HG03432 (cell line): ENCODE data around the gene NOTCH1.

Experiments
- ATAC-seq: cut with Tn5 transposase; IDR thresholded peaks from one replicate; pipeline ENCODE4 v1.9.1; 2021; ENCODE audit warnings: mild to moderate bottlenecking, moderate library complexity; ENCODE audit not compliant: unreplicated experiment

NOTCH1 gene

GRCh38 chr9:136519263-136520052, 26.4 kb downstream of the NOTCH1 start:
- no peak for ATAC-seq

- no peak for ATAC-seq
Measured at GRCh38 chr9:136518623-136519022, 27.2 kb downstream of the NOTCH1 start.

- no peak for ATAC-seq
Measured at GRCh38 chr9:136517950-136518349, 27.9 kb downstream of the NOTCH1 start.

GRCh38 chr9:136517012-136517743, 28.7 kb downstream of the NOTCH1 start:
- ATAC-seq = no peak

GRCh38 chr9:136516191-136516654, 29.6 kb downstream of the NOTCH1 start:
- no peak for ATAC-seq

- ATAC-seq = no peak
Measured at GRCh38 chr9:136515276-136515675, 30.6 kb downstream of the NOTCH1 start.

- no peak for ATAC-seq
Measured at GRCh38 chr9:136514022-136514714, 31.7 kb downstream of the NOTCH1 start.

- no peak for ATAC-seq
Measured at GRCh38 chr9:136513191-136513590, 32.7 kb downstream of the NOTCH1 start.

GRCh38 chr9:136512651-136513071, 33.2 kb downstream of the NOTCH1 start:
- no peak for ATAC-seq

- no peak for ATAC-seq
Measured at GRCh38 chr9:136511670-136512592, 33.9 kb downstream of the NOTCH1 start.

- no peak for ATAC-seq
Measured at GRCh38 chr9:136511144-136511669, 34.6 kb downstream of the NOTCH1 start.

- ATAC-seq = no peak
Measured at GRCh38 chr9:136510561-136510960, 35.3 kb downstream of the NOTCH1 start.

GRCh38 chr9:136509549-136509948, 36.3 kb downstream of the NOTCH1 start:
- ATAC-seq = no peak

GRCh38 chr9:136508729-136509500, 36.9 kb downstream of the NOTCH1 start:
- ATAC-seq = no peak

- no peak for ATAC-seq
Measured at GRCh38 chr9:136507992-136508375, 37.9 kb downstream of the NOTCH1 start.

GRCh38 chr9:136507221-136507991, 38.4 kb downstream of the NOTCH1 start:
- ATAC-seq = no peak

GRCh38 chr9:136506425-136506824, 39.4 kb downstream of the NOTCH1 start:
- no peak for ATAC-seq
